Measurements from ENCODE around the gene MREG. TPM values are rescaled to one million over a fixed set of nuclear protein-coding genes. Genes with fewer than 3 reads are reported as not detected.

Gene MREG
- total RNA-seq, 1 experiment from 2014 or later: 16.9 TPM

DNA sequence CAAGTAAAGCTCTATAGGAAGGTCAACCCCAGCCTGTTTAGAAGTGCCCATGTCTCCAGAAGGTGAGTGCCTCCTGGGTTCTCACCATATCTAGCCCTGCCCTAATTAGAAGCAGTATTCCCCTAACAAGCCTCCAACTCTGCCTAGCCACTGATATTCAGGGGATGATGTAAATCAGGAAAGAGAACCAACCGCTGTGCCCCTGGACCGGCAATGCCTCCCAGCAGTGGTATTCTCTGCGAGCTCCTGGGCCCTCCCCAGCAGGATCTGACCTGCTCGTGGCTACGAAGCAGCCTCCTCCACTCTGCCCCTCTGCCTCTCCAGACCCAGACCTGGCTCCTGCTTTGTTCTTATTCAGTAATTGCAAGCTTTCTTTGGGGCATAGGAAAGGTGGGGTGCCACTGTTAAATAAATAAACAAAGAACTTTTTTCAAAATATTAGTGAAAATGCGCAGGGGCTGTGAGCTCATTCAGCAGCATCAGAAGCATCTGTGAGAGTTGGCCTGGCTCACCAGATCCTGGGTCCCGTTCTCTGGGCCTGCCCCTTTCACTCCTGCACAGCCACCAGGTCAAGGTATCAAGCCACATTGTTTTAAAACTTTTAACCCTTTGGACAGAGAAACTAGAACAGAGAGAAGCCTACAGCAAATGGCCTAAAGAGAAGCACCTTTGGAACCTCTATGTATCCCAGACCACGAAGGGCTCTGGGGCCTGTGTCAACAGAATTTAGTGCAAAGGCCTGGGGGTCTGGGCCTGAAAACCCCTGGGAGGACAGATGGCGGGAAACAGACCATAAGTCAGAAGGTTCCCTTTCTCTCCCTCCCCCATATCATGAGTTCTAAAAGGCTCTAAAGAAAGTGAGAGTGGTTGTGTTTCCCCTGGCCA is 11.9 kb downstream of the MREG start:
- BruUV-seq (replicated peaks): no TSS peak
- Histone ChIP-seq H3K27ac (ENCODE audit: low read depth, low read length) (no peak overlapping the region), H4K20me1 (ENCODE audit: insufficient read depth) (no peaks in the 10 kb centered on the region), H3K79me2 (ENCODE audit: insufficient read depth, low read length) (peaks cover 9% of the 10 kb centered on the region; the same call in 1 of the 2 replicates), H3K9ac (ENCODE audit: low read length) (no peak overlapping the region), H3K4me1 (ENCODE audit: control insufficient read depth in 1 of 2, insufficient read depth in 2 of 2, low read length in 2 of 2) (peaks cover 0 to 7% of the 10 kb centered on the region in 2 experiments; a peak in 2 of 4 replicates), H2AFZ (ENCODE audit: low read depth, low read length, poor library complexity, severe bottlenecking) (no peak overlapping the region), H3K9me2 (ENCODE audit: insufficient read depth) (no peaks in the 10 kb centered on the region), H3K27me3 (ENCODE audit: insufficient read depth, low read length) (no peaks in the 10 kb centered on the region), H3K4me2 (ENCODE audit: low read length) (no peak overlapping the region), H3K4me3 (replicated peaks in 1 of 2; ENCODE audit: low read depth in 1 of 2, low read length in 2 of 2) (no peak overlapping the region), H3K36me3 (ENCODE audit: control insufficient read depth in 1 of 2, insufficient read depth in 2 of 2, low read length in 2 of 2) (0 out of 4 replicates have a peak, but pooled peaks cover 0 to 4% of the 10 kb centered on the region in 2 experiments), H3K9me3 (ENCODE audit: control insufficient read depth in 1 of 2, insufficient read depth in 1 of 2, low read depth in 1 of 2, low read length in 2 of 2) (no peaks in the 10 kb centered on the region)
- CTCF ChIA-PET: no interaction called here
- POLR2A ChIA-PET: no interaction called here
- TF ChIP-seq ZFX (IDR thresholded peaks at IDR 0.05) (no peak), EZH2phosphoT487 (IDR thresholded peaks at IDR 0.05; ENCODE audit: borderline replicate concordance) (no peak), CEBPB (IDR thresholded peaks at IDR 0.05; ENCODE audit: low read depth) (no peak), JUND (IDR thresholded peaks at IDR 0.05) (no peak), POLR2AphosphoS5 (IDR thresholded peaks at IDR 0.05; ENCODE audit: low read depth, low read length) (no peak), YY1 (IDR thresholded peaks at IDR 0.05; ENCODE audit: extremely low read depth, insufficient replicate concordance, low read depth, low read length) (no peak), SP1 (IDR thresholded peaks at IDR 0.05; ENCODE audit: low read depth) (no peak), SIN3A (IDR thresholded peaks at IDR 0.05; ENCODE audit: low read depth) (no peak), EGR1 (IDR thresholded peaks at IDR 0.05; ENCODE audit: low read depth) (no peak), ATF3 (IDR thresholded peaks at IDR 0.05) (no peak), FOSL1 (IDR thresholded peaks at IDR 0.05; ENCODE audit: low read depth) (no peak), TCF7L2 (IDR thresholded peaks at IDR 0.05; ENCODE audit: borderline replicate concordance, extremely low read depth, insufficient read depth, insufficient read length) (no peak), SRF (IDR thresholded peaks at IDR 0.05; ENCODE audit: low read depth) (no peak), EZH2 (IDR thresholded peaks at IDR 0.05) (no peak), ZNF274 (IDR thresholded peaks at IDR 0.05; ENCODE audit: low read depth, low read length) (no peak), POLR2A (IDR thresholded peaks at IDR 0.05; ENCODE audit: borderline replicate concordance, extremely low read depth, insufficient read depth, insufficient read length) (no peak), ELF1 (IDR thresholded peaks at IDR 0.05; ENCODE audit: borderline replicate concordance, low read depth) (no peak)
- TF ChIP-seq, protein P1, sequence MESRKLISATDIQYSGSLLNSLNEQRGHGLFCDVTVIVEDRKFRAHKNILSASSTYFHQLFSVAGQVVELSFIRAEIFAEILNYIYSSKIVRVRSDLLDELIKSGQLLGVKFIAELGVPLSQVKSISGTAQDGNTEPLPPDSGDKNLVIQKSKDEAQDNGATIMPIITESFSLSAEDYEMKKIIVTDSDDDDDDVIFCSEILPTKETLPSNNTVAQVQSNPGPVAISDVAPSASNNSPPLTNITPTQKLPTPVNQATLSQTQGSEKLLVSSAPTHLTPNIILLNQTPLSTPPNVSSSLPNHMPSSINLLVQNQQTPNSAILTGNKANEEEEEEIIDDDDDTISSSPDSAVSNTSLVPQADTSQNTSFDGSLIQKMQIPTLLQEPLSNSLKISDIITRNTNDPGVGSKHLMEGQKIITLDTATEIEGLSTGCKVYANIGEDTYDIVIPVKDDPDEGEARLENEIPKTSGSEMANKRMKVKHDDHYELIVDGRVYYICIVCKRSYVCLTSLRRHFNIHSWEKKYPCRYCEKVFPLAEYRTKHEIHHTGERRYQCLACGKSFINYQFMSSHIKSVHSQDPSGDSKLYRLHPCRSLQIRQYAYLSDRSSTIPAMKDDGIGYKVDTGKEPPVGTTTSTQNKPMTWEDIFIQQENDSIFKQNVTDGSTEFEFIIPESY (IDR thresholded peaks at IDR 0.05; ENCODE audit: extremely low read depth, insufficient replicate concordance, low read length): no peak
- TF ChIP-seq, protein P2, sequence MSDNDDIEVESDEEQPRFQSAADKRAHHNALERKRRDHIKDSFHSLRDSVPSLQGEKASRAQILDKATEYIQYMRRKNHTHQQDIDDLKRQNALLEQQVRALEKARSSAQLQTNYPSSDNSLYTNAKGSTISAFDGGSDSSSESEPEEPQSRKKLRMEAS (IDR thresholded peaks at IDR 0.05): no peak
- no peak for DNase-seq (ENCODE audit: low read depth, low spot score)
- RAD21 ChIA-PET (ENCODE audit: low non-redundant PET in 1 of 2, low total read pairs in 2 of 2, uncharacterized antibody in 2 of 2, unreplicated experiment in 2 of 2): no interaction called here
- ATAC-seq: no peak
- intact Hi-C loops (cut with micrococcal nuclease): no loop called here

Data from HCT116 (cell line).